Measurements from ENCODE around the gene STIL. TPM values are rescaled to one million over a fixed set of nuclear protein-coding genes. Genes with fewer than 3 reads are reported as not detected.

The STIL gene
- total and polyA plus RNA-seq, 2 of the 13 experiments (the other 11 are each of a cell fraction or from before 2014, with no cell fraction given), result 13.7 to 18.6 TPM

DNA sequence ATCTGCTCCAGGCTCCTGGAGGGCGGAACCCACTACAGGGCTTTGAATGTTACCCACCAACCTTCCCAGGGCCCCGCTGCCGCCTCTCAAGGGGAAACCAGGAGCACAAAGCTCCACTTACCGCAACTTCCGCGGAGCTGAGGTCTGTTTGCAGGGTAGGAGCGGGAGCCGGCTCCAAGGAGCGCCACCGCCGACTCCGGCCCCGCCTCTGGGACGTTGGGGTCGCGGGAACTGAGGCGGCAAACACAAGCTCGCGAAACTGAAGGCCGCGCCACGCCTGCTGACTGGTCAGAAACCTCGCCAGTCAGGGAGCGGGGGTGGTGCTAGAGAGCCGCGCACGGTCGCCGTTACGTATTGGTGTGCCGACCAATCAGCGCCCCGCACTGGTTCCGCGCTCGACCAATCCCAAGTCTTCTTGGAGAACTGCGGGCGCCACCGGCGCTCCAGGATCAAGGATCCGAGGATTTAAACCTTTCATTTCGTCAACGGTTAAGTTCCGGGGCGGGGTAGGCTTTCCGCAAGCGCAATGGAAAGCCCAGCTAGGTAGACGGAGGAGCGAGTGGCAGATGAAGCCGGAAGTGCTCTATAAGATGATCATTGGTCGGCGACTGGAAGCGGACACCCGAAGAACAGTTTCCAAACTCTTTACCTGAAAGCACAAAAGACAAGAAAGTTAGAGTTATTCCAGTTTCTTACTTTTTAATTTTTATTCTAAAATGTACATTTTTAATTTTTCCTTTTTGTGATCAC, at the start of gene STIL (continued):
- TF ChIP-seq, protein P1, sequence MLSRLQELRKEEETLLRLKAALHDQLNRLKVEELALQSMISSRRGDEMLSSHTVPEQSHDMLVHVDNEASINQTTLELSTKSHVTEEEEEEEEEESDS (CRISPR knock-in tag; IDR thresholded peaks at IDR 0.05; ENCODE audit: borderline replicate concordance), result no peak
- TF ChIP-seq NFE2L2 (IDR thresholded peaks at IDR 0.05; ENCODE audit: low read length) (no peak), ZHX2 (IDR thresholded peaks at IDR 0.05; ENCODE audit: low read depth) (peak; percentile 64; the same call in 1 of the 2 replicates), ZHX2 (CRISPR knock-in tag; IDR thresholded peaks at IDR 0.05; ENCODE audit: borderline replicate concordance) (no peak), KMT2A (CRISPR knock-in tag; IDR thresholded peaks at IDR 0.05) (peak; percentile 80), NR1H2 (CRISPR knock-in tag; IDR thresholded peaks at IDR 0.05; ENCODE audit: borderline replicate concordance, low read depth) (no peak), ZNF280B (CRISPR knock-in tag; IDR thresholded peaks at IDR 0.05; ENCODE audit: borderline replicate concordance) (0 out of 2 replicates have a peak, but pooled peaks have one; percentile 65)
- TF ChIP-seq, protein P2, sequence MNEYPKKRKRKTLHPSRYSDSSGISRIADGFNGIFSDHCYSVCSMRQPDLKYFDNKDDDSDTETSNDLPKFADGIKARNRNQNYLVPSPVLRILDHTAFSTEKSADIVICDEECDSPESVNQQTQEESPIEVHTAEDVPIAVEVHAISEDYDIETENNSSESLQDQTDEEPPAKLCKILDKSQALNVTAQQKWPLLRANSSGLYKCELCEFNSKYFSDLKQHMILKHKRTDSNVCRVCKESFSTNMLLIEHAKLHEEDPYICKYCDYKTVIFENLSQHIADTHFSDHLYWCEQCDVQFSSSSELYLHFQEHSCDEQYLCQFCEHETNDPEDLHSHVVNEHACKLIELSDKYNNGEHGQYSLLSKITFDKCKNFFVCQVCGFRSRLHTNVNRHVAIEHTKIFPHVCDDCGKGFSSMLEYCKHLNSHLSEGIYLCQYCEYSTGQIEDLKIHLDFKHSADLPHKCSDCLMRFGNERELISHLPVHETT (CRISPR knock-in tag; conservative IDR thresholded peaks at IDR 0.05), result 0 out of 2 replicates have a peak, but pooled peaks have one; percentile 21
- TF ChIP-seq, protein P3, sequence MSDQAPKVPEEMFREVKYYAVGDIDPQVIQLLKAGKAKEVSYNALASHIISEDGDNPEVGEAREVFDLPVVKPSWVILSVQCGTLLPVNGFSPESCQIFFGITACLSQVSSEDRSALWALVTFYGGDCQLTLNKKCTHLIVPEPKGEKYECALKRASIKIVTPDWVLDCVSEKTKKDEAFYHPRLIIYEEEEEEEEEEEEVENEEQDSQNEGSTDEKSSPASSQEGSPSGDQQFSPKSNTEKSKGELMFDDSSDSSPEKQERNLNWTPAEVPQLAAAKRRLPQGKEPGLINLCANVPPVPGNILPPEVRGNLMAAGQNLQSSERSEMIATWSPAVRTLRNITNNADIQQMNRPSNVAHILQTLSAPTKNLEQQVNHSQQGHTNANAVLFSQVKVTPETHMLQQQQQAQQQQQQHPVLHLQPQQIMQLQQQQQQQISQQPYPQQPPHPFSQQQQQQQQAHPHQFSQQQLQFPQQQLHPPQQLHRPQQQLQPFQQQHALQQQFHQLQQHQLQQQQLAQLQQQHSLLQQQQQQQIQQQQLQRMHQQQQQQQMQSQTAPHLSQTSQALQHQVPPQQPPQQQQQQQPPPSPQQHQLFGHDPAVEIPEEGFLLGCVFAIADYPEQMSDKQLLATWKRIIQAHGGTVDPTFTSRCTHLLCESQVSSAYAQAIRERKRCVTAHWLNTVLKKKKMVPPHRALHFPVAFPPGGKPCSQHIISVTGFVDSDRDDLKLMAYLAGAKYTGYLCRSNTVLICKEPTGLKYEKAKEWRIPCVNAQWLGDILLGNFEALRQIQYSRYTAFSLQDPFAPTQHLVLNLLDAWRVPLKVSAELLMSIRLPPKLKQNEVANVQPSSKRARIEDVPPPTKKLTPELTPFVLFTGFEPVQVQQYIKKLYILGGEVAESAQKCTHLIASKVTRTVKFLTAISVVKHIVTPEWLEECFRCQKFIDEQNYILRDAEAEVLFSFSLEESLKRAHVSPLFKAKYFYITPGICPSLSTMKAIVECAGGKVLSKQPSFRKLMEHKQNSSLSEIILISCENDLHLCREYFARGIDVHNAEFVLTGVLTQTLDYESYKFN (CRISPR knock-in tag; conservative IDR thresholded peaks at IDR 0.05), result no peak; the same call in 1 of the 2 replicates
- TF ChIP-seq, protein P4, sequence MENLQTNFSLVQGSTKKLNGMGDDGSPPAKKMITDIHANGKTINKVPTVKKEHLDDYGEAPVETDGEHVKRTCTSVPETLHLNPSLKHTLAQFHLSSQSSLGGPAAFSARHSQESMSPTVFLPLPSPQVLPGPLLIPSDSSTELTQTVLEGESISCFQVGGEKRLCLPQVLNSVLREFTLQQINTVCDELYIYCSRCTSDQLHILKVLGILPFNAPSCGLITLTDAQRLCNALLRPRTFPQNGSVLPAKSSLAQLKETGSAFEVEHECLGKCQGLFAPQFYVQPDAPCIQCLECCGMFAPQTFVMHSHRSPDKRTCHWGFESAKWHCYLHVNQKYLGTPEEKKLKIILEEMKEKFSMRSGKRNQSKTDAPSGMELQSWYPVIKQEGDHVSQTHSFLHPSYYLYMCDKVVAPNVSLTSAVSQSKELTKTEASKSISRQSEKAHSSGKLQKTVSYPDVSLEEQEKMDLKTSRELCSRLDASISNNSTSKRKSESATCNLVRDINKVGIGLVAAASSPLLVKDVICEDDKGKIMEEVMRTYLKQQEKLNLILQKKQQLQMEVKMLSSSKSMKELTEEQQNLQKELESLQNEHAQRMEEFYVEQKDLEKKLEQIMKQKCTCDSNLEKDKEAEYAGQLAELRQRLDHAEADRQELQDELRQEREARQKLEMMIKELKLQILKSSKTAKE (CRISPR knock-in tag; IDR thresholded peaks at IDR 0.05; ENCODE audit: borderline replicate concordance), result peak; percentile 39; the same call in 1 of the 2 replicates

All from HepG2 (cell line).